K562 (cell line): Measurements from ENCODE around the gene MARK2. TPM values are rescaled to one million over a fixed set of nuclear protein-coding genes. Genes with fewer than 3 reads are reported as not detected.

ENCODE experiments used
- CHD7 ChIP-seq: fragments of 200-600 bp; sonication (generic); IDR thresholded peaks from one replicate; pipeline ENCODE4 v1.6.1; 2012; ENCODE audit warnings: mild to moderate bottlenecking, low read depth, low read length, inconsistent platforms
- CREB3L1 ChIP-seq: fragments of 450-650 bp; IDR thresholded peaks from 2 replicates; pipeline ENCODE4 v1.6.1; 2014; ENCODE audit warnings: low read depth, mild to moderate bottlenecking, moderate library complexity, borderline replicate concordance
- ELK1 ChIP-seq: sonication (generic); formaldehyde crosslinking; IDR thresholded peaks from 2 replicates; pipeline ENCODE4 v1.8.1; 2022; ENCODE audit warnings: missing genetic modification reagents
- GTF3C2 ChIP-seq: IDR thresholded peaks from 3 replicates; pipeline ENCODE4 v1.6.1; 2011; ENCODE audit warnings: borderline replicate concordance, mild to moderate bottlenecking, moderate library complexity; ENCODE audit not compliant: insufficient read length; ENCODE audit errors: extremely low read depth
- MAX ChIP-seq: sonication (generic); formaldehyde crosslinking; IDR thresholded peaks from 2 replicates; pipeline ENCODE4 v1.9.0; 2022; ENCODE audit warnings: mild to moderate bottlenecking, missing genetic modification reagents
- NCOA1 ChIP-seq: fragments of 450-650 bp; IDR thresholded peaks from 2 replicates; pipeline ENCODE4 v1.6.1; 2016; ENCODE audit warnings: low read depth
- POLR2G ChIP-seq: fragments of 200-400 bp; formaldehyde crosslinking; IDR thresholded peaks from 2 replicates; pipeline ENCODE4 v1.6.1; 2017; ENCODE audit warnings: low read depth, mild to moderate bottlenecking, antibody characterized with exemption, low read length, moderate library complexity
- ZNF584 ChIP-seq: fragments of 200-800 bp; sonication (Bioruptor generic); IDR thresholded peaks from 2 replicates; pipeline ENCODE4 v1.6.1; 2016; ENCODE audit warnings: low read depth, mild to moderate bottlenecking, missing genetic modification characterization, missing compliant biosample characterization
- polyA plus RNA-seq, 8 experiments: library from polyadenylated mRNA; depleted of rRNA in 4 of 8; stranded (reverse) in 5 of 8; unstranded in 3 of 8; fragments of >200 nt; fragmentation: Nextera tagmentation in 2 of 8; fragmentation: Illumina TruSeq in 1 of 8; extraction: Ambion mirVana in 2 of 8; extraction: Trizol in 1 of 8; gene quantifications; 2 replicates each; pipeline versions ENCODE4 v1.2.1 to v1.2.3, GENCODE V29; 2011 to 2014; ENCODE audit warnings: inconsistent platforms in 1 of 8, missing spikeins in 1 of 8
- total RNA-seq, 7 experiments: library from RNA; depleted of rRNA in 6 of 7; stranded (reverse); fragments of >200 nt in 6 of 7; fragmentation: Illumina TruSeq in 2 of 7; extraction: Trizol in 2 of 7; gene quantifications; 2 replicates each; pipeline versions ENCODE4 v1.2.1 to v1.2.3, GENCODE V29; 2011 to 2021; ENCODE audit warnings: low replicate concordance in 1 of 7

The MARK2 gene
- total and polyA plus RNA-seq, 9 of the 15 experiments (the other 6 are each of a cell fraction or from before 2014, with no cell fraction given), result 0.32 to 43.5 (median 15.1) TPM

GRCh38 chr11:63917692-63918506, 79.0 kb downstream of the MARK2 start (continued):
- TF ChIP-seq CHD7 (no peak), GTF3C2 (no peak), POLR2G (peak; percentile 77), ZNF584 (CRISPR knock-in tag) (no peak), CREB3L1 (peak; percentile 38; the same call in 1 of the 2 replicates), NCOA1 (no peak), MAX (CRISPR knock-in tag) (peak; percentile 88), ELK1 (CRISPR knock-in tag) (no peak)
